Testis (tissue), 3 donors: ENCODE data around the gene TNRC6B. TPM values are rescaled to one million over a fixed set of nuclear protein-coding genes. Genes with fewer than 3 reads are reported as not detected.

Source experiments
- DNase-seq: peaks from one replicate; pipeline ENCODE4 v3.0.0-alpha.2; 2019
- H3K27ac ChIP-seq, 2 donors: fragments of 200-600 bp; sonication (generic); one replicate each; pipeline ENCODE4 v1.5.1; 2019
- H3K27me3 ChIP-seq: fragments of 200-600 bp; sonication (generic); one replicate; pipeline ENCODE4 v1.5.1; 2019
- H3K36me3 ChIP-seq: fragments of 200-600 bp; sonication (generic); one replicate; pipeline ENCODE4 v1.5.1; 2017; ENCODE audit warnings: low read depth; ENCODE audit errors: missing control alignments
- H3K4me1 ChIP-seq: fragments of 200-600 bp; sonication (generic); one replicate; pipeline ENCODE4 v1.5.1; 2019
- H3K4me3 ChIP-seq, 2 donors: fragments of 200-600 bp; sonication (generic); one replicate each; pipeline ENCODE4 v1.5.1; 2017 to 2019
- H3K9me3 ChIP-seq: fragments of 200-600 bp; sonication (generic); one replicate; pipeline ENCODE4 v1.5.1; 2017
- CTCF ChIP-seq, 3 experiments: fragments of 450-650 bp in 2 of 3; fragments of 200-600 bp in 1 of 3; sonication (generic) in 1 of 3; IDR thresholded peaks; one replicate each; pipeline ENCODE4 v1.5.1; 2016 to 2019; ENCODE audit warnings: antibody characterized with exemption in 3 of 3, mild to moderate bottlenecking in 2 of 3, moderate library complexity in 1 of 3
- POLR2A ChIP-seq: fragments of 450-650 bp; IDR thresholded peaks from one replicate; pipeline ENCODE4 v1.6.1; 2017; ENCODE audit warnings: antibody characterized with exemption, mild to moderate bottlenecking, moderate library complexity
- WGBS, 2 donors: methylation state at CpG; one replicate each; pipeline ENCODE4 v1.1.5; 2018; 5-methylcytosine and 5-hydroxymethylcytosine counted together
- intact Hi-C: fragments of 100-400 bp; cut with DNase I; formaldehyde crosslinking; loops from one replicate; pipeline ENCODE4 v1.15.1; 2023; ENCODE audit warnings: low total_unique reads
- polyA plus RNA-seq: library from polyadenylated mRNA; stranded (reverse); fragments of 350-450 nt; fragmentation: Illumina TruSeq; extraction: RNeasy Lipid Tissue Mini Kit (QIAGEN cat#74804); gene quantifications from one replicate; pipeline ENCODE4 v1.2.3, GENCODE V29; 2014; ENCODE audit warnings: low read depth, low replicate concordance; ENCODE audit not compliant: insufficient read depth
- total RNA-seq, 2 donors: library from RNA; depleted of rRNA; stranded (reverse); fragments of >200 nt; gene quantifications; one replicate each; pipeline ENCODE4 v1.2.3, GENCODE V29; 2016

Gene TNRC6B
- total and polyA plus RNA-seq, 3 donors from 2014 or later = 49.2 to 122 (median 79.7) TPM

- Histone ChIP-seq H3K36me3 (no peaks in the 10 kb centered on the region), H3K4me3 (no peak overlapping the region), H3K27ac (no peak overlapping the region), H3K27me3 (no peaks in the 10 kb centered on the region), H3K9me3 (no peaks in the 10 kb centered on the region), H3K4me1 (peaks cover 5% of the 10 kb centered on the region)
- WGBS, 2 donors = 66 to 76% methylated on average over 4 of the region's 4 CpGs
- TF ChIP-seq POLR2A (no peak), CTCF (IDR thresholded peaks at IDR 0.05) (no peak)
- DNase-seq = no peak
- intact Hi-C loops = no loop called here
Measured at GRCh38 chr22:40256516-40256915, 78.8 kb downstream of the TNRC6B start.

GRCh38 chr22:40258017-40258416 lies 80.3 kb downstream of the TNRC6B start:
- intact Hi-C loops = no loop called here
- WGBS, 2 donors = 60% methylated on average over 1 of the region's 1 CpG
- DNase-seq = no peak
- Histone ChIP-seq H3K27me3 (no peaks in the 10 kb centered on the region), H3K27ac (no peak overlapping the region), H3K4me1 (peaks cover 5% of the 10 kb centered on the region), H3K4me3 (no peak overlapping the region), H3K36me3 (no peaks in the 10 kb centered on the region), H3K9me3 (no peaks in the 10 kb centered on the region)
- TF ChIP-seq POLR2A = no peak

GRCh38 chr22:40258501-40258915 lies 80.8 kb downstream of the TNRC6B start:
- H3K4me3 ChIP-seq = no peak overlapping the region
- intact Hi-C loops = no loop called here
- 40 to 53% methylated on average over 2 of the region's 2 CpGs for WGBS, 2 donors
- no peaks in the 10 kb centered on the region for H3K27me3 ChIP-seq
- H3K27ac ChIP-seq = no peak overlapping the region
- no peaks in the 10 kb centered on the region for H3K9me3 ChIP-seq
- TF ChIP-seq POLR2A (no peak), CTCF (IDR thresholded peaks at IDR 0.05) (no peak)
- no peak for DNase-seq
- H3K36me3 ChIP-seq = no peaks in the 10 kb centered on the region
- H3K4me1 ChIP-seq = peaks cover 5% of the 10 kb centered on the region

DNA sequence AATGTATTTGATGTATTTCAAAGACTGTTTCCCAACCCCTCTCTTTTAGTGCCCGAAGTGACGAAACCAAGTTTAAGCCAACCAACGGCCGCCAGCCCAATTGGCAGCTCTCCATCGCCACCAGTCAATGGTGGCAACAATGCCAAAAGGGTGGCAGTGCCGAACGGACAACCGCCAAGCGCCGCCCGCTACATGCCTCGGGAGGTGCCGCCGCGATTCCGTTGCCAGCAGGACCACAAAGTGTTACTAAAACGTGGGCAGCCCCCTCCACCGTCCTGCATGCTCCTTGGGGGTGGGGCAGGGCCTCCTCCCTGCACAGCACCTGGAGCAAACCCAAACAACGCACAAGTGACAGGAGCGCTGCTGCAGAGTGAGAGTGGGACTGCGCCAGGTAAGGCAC lies 84.1 kb downstream of the TNRC6B start:
- no peak for TF ChIP-seq CTCF (IDR thresholded peaks at IDR 0.05)
- TF ChIP-seq POLR2A = no peak
- peaks cover 5% of the 10 kb centered on the region for H3K4me1 ChIP-seq
- WGBS, 2 donors = 95 to 96% methylated on average over 20 to 21 of the region's 21 CpGs
- H3K9me3 ChIP-seq = no peaks in the 10 kb centered on the region
- no peak overlapping the region for H3K4me3 ChIP-seq
- H3K27ac ChIP-seq = no peak overlapping the region
- no peaks in the 10 kb centered on the region for H3K27me3 ChIP-seq
- no peaks in the 10 kb centered on the region for H3K36me3 ChIP-seq
- intact Hi-C loops = no loop called here
- DNase-seq = no peak

GRCh38 chr22:40263191-40263590 lies 85.5 kb downstream of the TNRC6B start:
- no peak for DNase-seq
- no peak for TF ChIP-seq CTCF (IDR thresholded peaks at IDR 0.05)
- TF ChIP-seq POLR2A = no peak
- Histone ChIP-seq H3K4me3 (no peak overlapping the region), H3K4me1 (peaks cover 4% of the 10 kb centered on the region), H3K27ac (no peak overlapping the region), H3K9me3 (no peaks in the 10 kb centered on the region), H3K27me3 (no peaks in the 10 kb centered on the region), H3K36me3 (no peaks in the 10 kb centered on the region)
- 71% methylated on average over 7 of the region's 7 CpGs for WGBS, 2 donors
- intact Hi-C loops = no loop called here
